Type B pancreatic cell (in vitro differentiated cells): ENCODE measurements around the gene FARSB. TPM values are rescaled to one million over a fixed set of nuclear protein-coding genes. Genes with fewer than 3 reads are reported as not detected.

Experiments
- DNase-seq: peaks from one replicate; pipeline ENCODE4 v3.0.0; 2021; ENCODE audit warnings: mixed read lengths; ENCODE audit not compliant: unreplicated experiment; ENCODE audit errors: extremely low spot score
- H3K27ac Mint-ChIP-seq: 2 replicates; pipeline ENCODE4 v1.8.0; 2021; ENCODE audit warnings: mild to moderate bottlenecking, mixed read lengths
- H3K27me3 Mint-ChIP-seq: 2 replicates; pipeline ENCODE4 v1.8.0; 2021; ENCODE audit warnings: mixed read lengths
- H3K36me3 Mint-ChIP-seq: 2 replicates; pipeline ENCODE4 v1.8.0; 2021; ENCODE audit warnings: mixed read lengths
- H3K4me1 Mint-ChIP-seq: one replicate; pipeline ENCODE4 v1.8.0; 2021; ENCODE audit warnings: mixed read lengths; ENCODE audit not compliant: unreplicated experiment
- H3K4me3 Mint-ChIP-seq: 2 replicates; pipeline ENCODE4 v1.8.0; 2021; ENCODE audit warnings: mild to moderate bottlenecking, mixed read lengths
- H3K9me3 Mint-ChIP-seq: 2 replicates; pipeline ENCODE4 v1.8.0; 2021; ENCODE audit warnings: mixed read lengths
- total RNA-seq: library from RNA; stranded (reverse); gene quantifications from 2 replicates; pipeline ENCODE4 v1.2.1, GENCODE V29; 2021; ENCODE audit warnings: low replicate concordance
- TF ChIP-seq, protein P1 (sequence below): fragments of 200-600 bp; sonication (generic); conservative IDR thresholded peaks from 2 replicates; pipeline ENCODE4 v1.5.0; 2021; ENCODE audit warnings: antibody characterized with exemption, mild to moderate bottlenecking

FARSB gene
- total RNA-seq, 1 donor from 2014 or later, result 24.0 TPM

DNA sequence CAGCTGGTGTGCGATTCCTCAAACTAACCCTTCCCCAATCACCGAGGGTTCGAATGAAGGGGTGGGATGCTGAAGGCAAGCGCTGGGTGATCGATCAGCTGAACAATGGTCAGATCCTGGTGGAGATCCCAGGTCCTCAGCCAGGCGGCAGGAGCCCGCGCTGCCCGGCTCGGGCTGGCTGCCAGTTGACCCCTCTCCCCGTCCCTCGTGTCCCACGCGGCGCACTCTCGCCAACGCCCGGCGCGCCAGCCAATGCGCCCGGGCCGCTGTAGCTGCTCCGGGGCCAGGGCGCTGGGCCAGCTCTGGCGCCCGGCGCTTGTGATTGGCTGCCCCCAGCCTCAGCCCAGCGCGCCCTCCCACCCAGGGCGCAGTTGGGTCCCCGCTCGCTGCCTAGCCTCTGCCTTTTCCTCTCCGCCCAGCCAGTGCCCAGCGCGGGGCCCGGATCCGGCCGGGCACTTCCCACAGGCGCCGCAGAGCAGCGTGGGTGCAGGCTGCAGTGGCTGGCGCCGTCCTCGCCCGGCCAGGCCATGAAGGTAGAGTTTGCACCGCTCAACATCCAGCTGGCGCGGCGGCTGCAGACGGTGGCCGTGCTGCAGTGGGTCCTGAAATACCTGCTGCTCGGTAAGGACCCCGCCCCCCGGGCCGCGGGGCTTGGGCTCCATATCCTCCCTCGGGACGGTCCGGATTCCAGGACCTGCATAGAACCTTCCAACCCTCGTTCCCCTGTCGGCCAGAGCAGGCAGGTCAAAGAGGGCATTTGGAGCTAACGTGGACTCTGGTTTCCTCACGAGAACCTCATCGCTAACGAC, 15.6 kb upstream of the FARSB start, which contains the start of gene MOGAT1:
Gene MOGAT1, plus strand, starts transcription at position 400 of the 809 bp plus-strand sequence. Its CDS starts 128 bp downstream, at position 528.
- TF ChIP-seq, protein P1, sequence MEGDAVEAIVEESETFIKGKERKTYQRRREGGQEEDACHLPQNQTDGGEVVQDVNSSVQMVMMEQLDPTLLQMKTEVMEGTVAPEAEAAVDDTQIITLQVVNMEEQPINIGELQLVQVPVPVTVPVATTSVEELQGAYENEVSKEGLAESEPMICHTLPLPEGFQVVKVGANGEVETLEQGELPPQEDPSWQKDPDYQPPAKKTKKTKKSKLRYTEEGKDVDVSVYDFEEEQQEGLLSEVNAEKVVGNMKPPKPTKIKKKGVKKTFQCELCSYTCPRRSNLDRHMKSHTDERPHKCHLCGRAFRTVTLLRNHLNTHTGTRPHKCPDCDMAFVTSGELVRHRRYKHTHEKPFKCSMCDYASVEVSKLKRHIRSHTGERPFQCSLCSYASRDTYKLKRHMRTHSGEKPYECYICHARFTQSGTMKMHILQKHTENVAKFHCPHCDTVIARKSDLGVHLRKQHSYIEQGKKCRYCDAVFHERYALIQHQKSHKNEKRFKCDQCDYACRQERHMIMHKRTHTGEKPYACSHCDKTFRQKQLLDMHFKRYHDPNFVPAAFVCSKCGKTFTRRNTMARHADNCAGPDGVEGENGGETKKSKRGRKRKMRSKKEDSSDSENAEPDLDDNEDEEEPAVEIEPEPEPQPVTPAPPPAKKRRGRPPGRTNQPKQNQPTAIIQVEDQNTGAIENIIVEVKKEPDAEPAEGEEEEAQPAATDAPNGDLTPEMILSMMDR, result peak; percentile 59
- no peaks in the 10 kb centered on the region for H3K9me3 Mint-ChIP-seq
- peak within 1 kb of the TSS; percentile 83 for H3K4me3 Mint-ChIP-seq
- DNase-seq, result no peak
- H3K27me3 Mint-ChIP-seq, result peaks cover 63% of the 10 kb centered on the region
- H3K4me1 Mint-ChIP-seq, result no peaks in the 10 kb centered on the region
- no peaks in the 10 kb centered on the region for H3K36me3 Mint-ChIP-seq
- peak within 1 kb of the TSS; percentile 4 for H3K27ac Mint-ChIP-seq

DNA sequence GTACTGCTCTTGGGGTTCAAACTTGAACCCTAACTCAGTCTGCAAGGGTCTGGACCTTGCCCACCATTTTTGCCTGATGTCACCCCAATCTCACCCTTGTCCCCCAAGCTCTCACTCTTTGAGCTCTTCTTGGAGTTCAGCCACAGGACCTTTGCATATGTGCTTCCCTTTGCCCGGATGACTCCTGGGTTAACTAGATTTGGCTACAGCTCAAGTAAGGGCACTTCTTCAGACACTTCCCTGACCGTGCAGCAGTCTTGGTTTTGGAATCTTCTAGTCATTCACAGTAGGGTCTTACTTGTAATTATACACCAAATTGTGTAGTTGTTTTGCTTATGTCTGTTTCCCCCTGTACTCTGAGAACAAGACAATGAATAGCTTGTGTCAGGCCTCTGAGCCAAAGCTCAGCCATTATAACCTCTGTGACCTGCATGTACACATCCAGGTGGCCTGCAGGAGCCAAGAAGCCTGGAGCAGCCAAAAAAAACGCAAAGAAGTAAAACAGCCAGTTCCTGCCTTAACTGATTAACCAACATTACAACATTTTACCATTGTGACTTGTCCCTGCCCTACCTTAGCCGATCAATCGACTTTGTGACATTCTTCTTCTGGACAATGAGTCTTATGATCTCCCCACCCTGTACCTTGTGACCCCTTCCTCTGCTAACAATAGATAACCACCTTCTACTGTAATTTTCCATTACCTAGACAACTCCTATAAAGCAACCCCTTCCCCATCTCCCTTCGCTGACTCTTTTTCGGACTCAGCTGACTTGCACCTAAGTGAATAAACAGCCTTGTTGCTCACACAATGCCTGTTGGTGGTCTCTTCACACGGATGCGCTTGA, 14.5 kb upstream of the FARSB start:
- Mint-ChIP-seq H3K9me3 (no peaks in the 10 kb centered on the region), H3K4me1 (no peaks in the 10 kb centered on the region), H3K4me3 (peak overlapping the region; percentile 73), H3K27ac (peak overlapping the region; percentile 4), H3K27me3 (peaks cover 59% of the 10 kb centered on the region), H3K36me3 (no peaks in the 10 kb centered on the region)
- no peak for DNase-seq
- TF ChIP-seq, protein P1, result no peak

DNA sequence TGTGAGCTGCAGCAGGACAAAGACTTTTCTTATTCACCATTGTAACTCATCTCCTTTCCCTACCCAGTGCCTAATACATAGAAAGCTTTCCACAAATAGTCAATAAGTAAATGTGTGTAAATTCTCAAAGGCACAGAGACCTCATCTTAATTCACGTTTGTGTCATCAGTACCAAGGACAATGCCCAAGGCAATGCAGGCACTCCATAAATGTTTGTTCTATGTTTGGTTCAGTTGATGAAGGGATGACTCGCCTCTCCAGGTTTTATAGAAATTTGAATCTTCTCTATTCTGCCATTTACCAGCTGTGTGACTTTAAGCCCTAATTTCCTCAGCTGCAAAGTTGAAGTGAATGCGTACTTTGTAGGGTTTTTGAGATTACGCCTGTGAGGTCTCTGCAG, 13.5 kb upstream of the FARSB start:
- Mint-ChIP-seq H3K4me3 (no peak overlapping the region), H3K27ac (no peak overlapping the region), H3K36me3 (no peaks in the 10 kb centered on the region), H3K27me3 (peaks cover 55% of the 10 kb centered on the region), H3K9me3 (no peaks in the 10 kb centered on the region), H3K4me1 (no peaks in the 10 kb centered on the region)
- no peak for DNase-seq
- TF ChIP-seq, protein P1, result no peak

DNA sequence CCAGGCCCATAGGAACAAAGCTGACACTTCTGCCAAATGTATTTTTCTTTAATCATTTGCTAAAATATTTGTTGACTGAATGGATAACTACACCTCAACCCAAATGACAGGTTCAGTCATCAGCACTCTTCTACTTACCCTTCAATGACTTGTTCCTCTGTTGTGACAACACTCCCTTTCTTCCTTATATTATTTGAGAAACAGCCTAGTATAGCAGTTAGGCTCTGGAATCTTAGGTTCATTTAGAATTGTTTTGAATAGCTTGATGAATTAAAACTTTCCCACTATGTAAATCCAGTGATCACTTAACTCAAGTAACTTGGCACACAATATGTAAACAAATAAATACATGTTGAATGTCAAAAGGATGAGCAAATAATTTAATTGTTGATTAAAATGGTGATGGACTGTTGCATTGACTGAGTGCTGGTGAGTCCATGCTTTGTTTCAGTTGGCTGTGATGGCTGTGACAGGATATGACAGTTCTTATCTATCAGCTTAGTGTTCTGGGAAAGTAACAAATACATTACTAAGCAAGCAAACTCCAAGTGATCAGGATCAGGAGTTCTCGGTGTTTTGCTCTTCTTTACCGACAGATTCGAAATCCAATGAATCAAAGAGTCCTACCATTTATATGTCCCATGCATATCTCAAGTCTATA, 12.7 kb upstream of the FARSB start:
- H3K9me3 Mint-ChIP-seq, result no peaks in the 10 kb centered on the region
- no peak overlapping the region for H3K4me3 Mint-ChIP-seq
- H3K27ac Mint-ChIP-seq, result no peak overlapping the region
- peaks cover 51% of the 10 kb centered on the region for H3K27me3 Mint-ChIP-seq
- H3K4me1 Mint-ChIP-seq, result no peaks in the 10 kb centered on the region
- TF ChIP-seq, protein P1, result no peak
- no peaks in the 10 kb centered on the region for H3K36me3 Mint-ChIP-seq
- no peak for DNase-seq

DNA sequence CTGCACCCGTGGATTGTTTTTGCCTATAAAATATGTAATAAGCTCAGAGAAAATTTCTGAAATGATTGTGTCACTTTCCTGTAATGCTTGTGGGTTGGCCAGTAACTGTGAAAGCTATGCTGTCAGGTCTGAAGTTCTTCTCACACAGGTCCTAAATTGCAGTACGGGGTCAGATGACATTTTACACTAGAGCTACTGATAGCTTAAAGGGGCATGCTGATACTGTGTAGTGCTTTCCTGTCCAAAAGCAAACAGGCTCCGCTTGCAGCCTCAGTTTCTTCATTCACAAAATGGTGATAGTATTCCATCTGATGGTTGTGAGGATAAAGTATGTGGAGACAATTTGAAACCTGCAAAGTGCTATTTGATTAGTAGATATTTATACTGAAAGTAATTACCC, 7.6 kb upstream of the FARSB start:
- no peaks in the 10 kb centered on the region for H3K9me3 Mint-ChIP-seq
- no peak overlapping the region for H3K4me3 Mint-ChIP-seq
- no peak overlapping the region for H3K27ac Mint-ChIP-seq
- no peak for DNase-seq
- H3K36me3 Mint-ChIP-seq, result no peaks in the 10 kb centered on the region
- no peaks in the 10 kb centered on the region for H3K4me1 Mint-ChIP-seq
- TF ChIP-seq, protein P1, result no peak
- H3K27me3 Mint-ChIP-seq, result peaks cover 11% of the 10 kb centered on the region
